ENCODE data around the gene TMEM242.

- TF ChIP-seq SP2 (tag by site-specific recombination; IDR thresholded peaks at IDR 0.05) (no peak), REST (tag by site-specific recombination; IDR thresholded peaks at IDR 0.05) (no peak), CTCF (tag by site-specific recombination; IDR thresholded peaks at IDR 0.05) (no peak), BCL11B (tag by site-specific recombination; IDR thresholded peaks at IDR 0.05; ENCODE audit: low read depth) (no peak), ZIC2 (tag by site-specific recombination; IDR thresholded peaks at IDR 0.05) (no peak), OVOL3 (tag by site-specific recombination; IDR thresholded peaks at IDR 0.05) (no peak)
Measured at GRCh38 chr6:157343732-157344131, 20.4 kb upstream of the TMEM242 start.
